Coronary artery (tissue), 2 donors: ENCODE data around the gene AIFM2.
A peak's percentile ranks its signal among the peaks of the same experiment; 100 is the strongest.

ENCODE experiments used
- DNase-seq: peaks from one replicate; pipeline ENCODE4 v3.0.0-alpha.2; 2017; ENCODE audit warnings: low spot score
- H3K27ac ChIP-seq, 2 donors: fragments of 200-600 bp; sonication (generic); one replicate each; pipeline ENCODE4 v1.5.1; 2016 to 2019
- H3K4me3 ChIP-seq: fragments of 200-600 bp; sonication (generic); 2 replicates; pipeline ENCODE4 v1.5.1; 2016; ENCODE audit warnings: mild to moderate bottlenecking, moderate library complexity
- TF ChIP-seq, protein P1 (sequence below): fragments of 200-600 bp; sonication (generic); IDR thresholded peaks from one replicate; pipeline ENCODE4 v1.5.1; 2019; ENCODE audit warnings: antibody characterized with exemption

Gene AIFM2

DNA sequence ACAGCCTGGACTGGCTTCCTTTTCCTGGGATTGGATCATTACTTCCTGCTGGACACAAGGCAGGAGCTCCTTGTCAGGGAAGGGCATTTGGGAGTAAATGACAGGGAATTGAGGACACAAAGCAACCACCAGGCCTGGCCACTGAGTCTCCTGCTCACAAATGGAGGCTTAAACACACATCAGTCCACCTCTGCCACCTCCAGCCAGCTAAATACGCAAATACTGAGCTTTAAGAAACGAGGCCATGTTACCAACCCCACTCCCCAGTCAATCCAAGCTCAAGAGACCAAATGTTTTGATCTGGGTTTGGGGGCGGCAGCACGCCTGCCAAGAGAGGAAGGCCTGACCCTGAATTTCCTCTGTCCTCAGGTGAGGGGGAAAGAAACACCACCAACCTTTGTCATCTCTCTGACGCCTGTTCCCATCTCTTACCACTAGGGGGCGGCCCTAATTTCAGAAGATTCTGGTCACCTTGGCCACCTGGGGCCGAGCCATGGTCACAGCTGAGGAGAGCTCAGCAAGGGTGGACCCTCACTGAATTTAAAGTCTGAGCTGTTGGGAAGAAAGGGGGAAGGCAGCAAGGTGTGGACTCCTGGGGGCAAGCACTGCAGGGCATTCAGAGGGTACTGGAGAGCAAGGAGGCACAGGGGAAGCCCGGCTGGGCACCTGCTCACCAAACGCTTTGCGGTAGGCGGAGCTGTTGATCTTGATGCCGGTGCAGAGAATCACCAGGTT lies 16.5 kb downstream of the AIFM2 start:
- TF ChIP-seq, protein P1, sequence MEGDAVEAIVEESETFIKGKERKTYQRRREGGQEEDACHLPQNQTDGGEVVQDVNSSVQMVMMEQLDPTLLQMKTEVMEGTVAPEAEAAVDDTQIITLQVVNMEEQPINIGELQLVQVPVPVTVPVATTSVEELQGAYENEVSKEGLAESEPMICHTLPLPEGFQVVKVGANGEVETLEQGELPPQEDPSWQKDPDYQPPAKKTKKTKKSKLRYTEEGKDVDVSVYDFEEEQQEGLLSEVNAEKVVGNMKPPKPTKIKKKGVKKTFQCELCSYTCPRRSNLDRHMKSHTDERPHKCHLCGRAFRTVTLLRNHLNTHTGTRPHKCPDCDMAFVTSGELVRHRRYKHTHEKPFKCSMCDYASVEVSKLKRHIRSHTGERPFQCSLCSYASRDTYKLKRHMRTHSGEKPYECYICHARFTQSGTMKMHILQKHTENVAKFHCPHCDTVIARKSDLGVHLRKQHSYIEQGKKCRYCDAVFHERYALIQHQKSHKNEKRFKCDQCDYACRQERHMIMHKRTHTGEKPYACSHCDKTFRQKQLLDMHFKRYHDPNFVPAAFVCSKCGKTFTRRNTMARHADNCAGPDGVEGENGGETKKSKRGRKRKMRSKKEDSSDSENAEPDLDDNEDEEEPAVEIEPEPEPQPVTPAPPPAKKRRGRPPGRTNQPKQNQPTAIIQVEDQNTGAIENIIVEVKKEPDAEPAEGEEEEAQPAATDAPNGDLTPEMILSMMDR, result peak; percentile 85
- H3K27ac ChIP-seq, result no peak overlapping the region
- H3K4me3 ChIP-seq, result no peak overlapping the region
- no peak for DNase-seq

DNA sequence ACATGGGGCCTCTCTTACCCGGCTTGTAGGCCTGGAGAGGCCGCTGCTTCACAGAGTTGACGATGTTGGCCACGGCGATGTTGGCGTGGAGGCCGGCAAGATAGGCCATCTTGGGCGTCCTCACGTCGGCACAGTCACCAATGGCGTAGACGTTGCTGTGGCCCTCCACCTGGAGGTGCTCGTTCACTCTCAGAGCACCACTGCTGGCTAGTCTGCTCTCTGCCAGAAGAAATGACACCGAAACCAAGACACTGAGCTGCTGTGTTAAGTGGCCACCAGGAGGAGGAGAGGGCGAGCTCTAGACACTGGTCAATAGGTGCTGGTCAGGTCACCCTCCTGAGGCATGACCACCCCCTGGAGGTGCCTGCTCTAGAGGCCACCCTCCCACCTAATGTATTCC lies 17.7 kb downstream of the AIFM2 start:
- Histone ChIP-seq H3K4me3 (no peak overlapping the region), H3K27ac (no peak overlapping the region)
- TF ChIP-seq, protein P1, result no peak
- peak; percentile 59 for DNase-seq

DNA sequence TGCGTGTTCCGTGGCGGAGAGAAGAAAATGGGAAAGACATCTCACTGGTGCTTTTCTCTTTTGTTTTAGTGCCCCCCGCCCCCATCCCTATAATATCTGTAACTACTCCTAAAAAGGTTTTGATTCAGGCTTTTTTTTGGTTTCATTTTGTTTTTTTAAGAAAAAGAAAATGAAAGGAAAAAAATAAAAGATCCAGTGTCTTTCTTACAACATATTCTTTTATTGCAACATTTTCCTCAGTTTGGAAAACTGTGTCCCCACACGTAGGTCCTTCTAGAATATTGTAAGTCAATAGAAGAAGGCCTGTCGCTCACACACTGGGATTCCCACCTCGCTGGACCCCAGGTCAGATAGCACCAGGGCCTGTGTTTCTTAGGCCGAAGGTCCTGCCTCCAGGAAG lies 20.6 kb downstream of the AIFM2 start:
- DNase-seq, result no peak
- TF ChIP-seq, protein P1, result no peak
- H3K27ac ChIP-seq, result no peak overlapping the region

DNA sequence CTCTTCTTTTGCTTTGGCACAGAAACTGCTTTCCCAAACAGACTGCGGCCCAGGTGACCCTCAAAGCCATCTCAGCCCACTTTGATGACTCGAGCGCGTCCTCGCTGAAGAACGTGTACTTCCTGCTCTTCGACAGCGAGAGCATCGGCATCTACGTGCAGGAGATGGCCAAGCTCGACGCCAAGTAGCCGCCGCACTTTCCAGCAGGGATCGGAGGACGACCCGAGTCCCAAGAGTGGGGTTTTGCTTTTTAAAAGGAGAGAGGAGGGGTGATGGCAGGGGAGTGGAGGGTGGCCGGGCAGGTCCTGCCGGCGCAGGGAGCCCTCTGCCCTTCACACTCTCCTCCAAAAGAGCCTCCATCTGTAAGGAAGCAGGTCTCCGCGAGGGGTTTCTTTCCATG lies 21.1 kb downstream of the AIFM2 start:
- TF ChIP-seq, protein P1, result no peak
- Histone ChIP-seq H3K4me3 (no peak overlapping the region), H3K27ac (no peak overlapping the region)
- no peak for DNase-seq

More for the DNA sequence above, 20.6 kb downstream of the AIFM2 start:
- H3K4me3 ChIP-seq, result no peak overlapping the region

DNA sequence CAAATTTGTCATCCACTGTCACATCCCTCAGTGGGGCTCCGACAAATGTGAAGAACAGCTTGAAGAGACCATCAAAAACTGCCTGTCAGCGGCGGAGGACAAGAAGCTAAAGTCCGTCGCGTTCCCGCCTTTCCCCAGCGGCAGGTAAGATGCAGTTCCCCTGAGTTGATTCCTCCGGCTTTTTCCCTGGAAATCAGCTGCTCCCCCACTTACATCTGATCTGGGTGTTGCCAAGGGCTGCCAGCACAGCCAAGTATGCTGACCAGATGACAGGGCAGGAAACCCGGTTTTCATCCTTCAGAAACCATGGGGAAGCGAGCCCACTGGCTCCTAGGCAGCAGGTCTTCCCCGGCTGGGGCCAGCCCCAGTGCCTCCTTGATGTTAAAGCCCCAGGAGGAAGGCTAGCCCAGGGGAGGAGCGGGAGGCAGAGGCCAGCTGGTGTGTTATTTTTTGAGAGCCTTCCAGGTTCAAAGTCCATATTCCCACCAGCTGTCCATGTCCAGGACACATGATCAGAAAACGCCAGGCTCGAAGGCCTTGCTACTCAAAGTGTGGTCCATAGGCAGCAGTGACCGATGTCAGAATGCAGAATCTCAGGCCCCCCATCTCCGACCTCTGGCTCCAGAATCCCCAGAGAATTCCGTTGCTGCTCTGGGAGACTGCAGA lies 23.4 kb downstream of the AIFM2 start:
- H3K27ac ChIP-seq, result no peak overlapping the region
- no peak overlapping the region for H3K4me3 ChIP-seq
- TF ChIP-seq, protein P1, result no peak
- no peak for DNase-seq

DNA sequence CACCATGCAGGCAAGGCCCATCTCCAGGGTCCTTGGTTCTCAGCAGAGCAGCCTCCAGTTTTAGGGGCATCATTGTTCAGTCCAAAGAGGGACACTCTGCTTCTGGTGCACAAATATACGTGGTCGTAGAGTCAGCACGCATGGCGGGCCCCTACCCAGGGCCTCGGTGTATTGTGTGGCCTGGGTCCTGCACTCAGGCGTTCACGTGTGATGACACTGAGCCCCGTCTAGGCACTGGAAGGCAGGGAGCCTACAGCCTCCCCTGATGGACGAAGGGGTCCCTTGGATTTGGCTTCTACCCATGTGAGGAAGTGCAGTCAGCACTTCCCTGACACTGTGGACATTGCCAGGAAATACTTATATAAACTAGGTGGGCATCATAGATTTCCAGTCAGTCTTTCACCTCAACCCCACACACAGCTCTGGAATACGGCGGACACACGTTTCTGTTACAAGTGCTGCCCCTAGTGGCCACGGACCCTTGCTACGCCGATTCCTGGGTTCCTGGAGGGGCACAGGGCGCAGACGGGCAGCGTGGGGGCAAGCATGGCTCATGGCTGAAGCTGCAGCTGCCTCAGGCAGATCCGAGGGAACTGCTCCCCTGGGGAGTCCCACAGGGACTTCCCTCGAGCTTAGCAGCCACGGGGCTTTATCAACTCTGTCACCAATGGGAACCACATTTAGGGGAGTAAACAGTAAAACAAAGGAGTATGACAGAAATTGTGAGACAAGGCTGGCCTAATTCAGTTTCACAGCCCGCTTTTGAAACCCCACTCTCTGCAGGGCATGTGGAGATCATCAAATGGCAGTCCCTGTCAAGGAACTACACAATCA lies 25.4 kb downstream of the AIFM2 start:
- DNase-seq, result no peak
- Histone ChIP-seq H3K27ac (no peak overlapping the region), H3K4me3 (no peak overlapping the region)
- TF ChIP-seq, protein P1, result no peak
